Tibial artery (tissue), 4 donors: Measurements from ENCODE around the gene MAP1LC3C.

Source experiments
- DNase-seq, 2 donors: peaks; one replicate each; pipeline ENCODE4 v3.0.0-alpha.2; 2019
- H3K27ac ChIP-seq, 2 donors: fragments of 200-600 bp; sonication (generic) in 1 of 2; 1 replicate in 1 of 2; 2 replicates in 1 of 2; pipeline ENCODE4 v1.5.1; 2018 to 2019; ENCODE audit warnings: mild to moderate bottlenecking in 1 of 2
- H3K27me3 ChIP-seq, 2 donors: fragments of 200-600 bp; sonication (generic) in 1 of 2; one replicate each; pipeline versions ENCODE4 v1.5.1 to v1.6.0; 2016 to 2019
- H3K36me3 ChIP-seq, 3 donors: fragments of 200-600 bp; sonication (generic) in 2 of 3; one replicate each; pipeline ENCODE4 v1.5.1; 2016 to 2019; ENCODE audit warnings: mild to moderate bottlenecking in 2 of 3
- H3K4me1 ChIP-seq, 4 donors: fragments of 200-600 bp; sonication (generic) in 2 of 4; 1 replicate in 3 of 4; 2 replicates in 1 of 4; pipeline ENCODE4 v1.5.1; 2016 to 2019
- H3K4me3 ChIP-seq, 2 donors: fragments of 200-600 bp; sonication (generic) in 1 of 2; 1 replicate in 1 of 2; 2 replicates in 1 of 2; pipeline ENCODE4 v1.5.1; 2018 to 2019; ENCODE audit warnings: mild to moderate bottlenecking in 2 of 2
- H3K9me3 ChIP-seq, 3 donors: fragments of 200-600 bp; sonication (generic) in 1 of 3; one replicate each; pipeline ENCODE4 v1.5.1; 2016 to 2019
- intact Hi-C: fragments of 100-400 bp; cut with DNase I; formaldehyde crosslinking; loops from one replicate; pipeline ENCODE4 v1.15.0; 2023; ENCODE audit warnings: low total_unique reads
- TF ChIP-seq, protein P1 (sequence below), 2 experiments: fragments of 200-600 bp in 1 of 2; fragments of 450-650 bp in 1 of 2; IDR thresholded peaks; one replicate each; pipeline ENCODE4 v1.5.1; 2017 to 2019; ENCODE audit warnings: antibody characterized with exemption in 2 of 2, mild to moderate bottlenecking in 1 of 2, moderate library complexity in 1 of 2

Gene MAP1LC3C

DNA sequence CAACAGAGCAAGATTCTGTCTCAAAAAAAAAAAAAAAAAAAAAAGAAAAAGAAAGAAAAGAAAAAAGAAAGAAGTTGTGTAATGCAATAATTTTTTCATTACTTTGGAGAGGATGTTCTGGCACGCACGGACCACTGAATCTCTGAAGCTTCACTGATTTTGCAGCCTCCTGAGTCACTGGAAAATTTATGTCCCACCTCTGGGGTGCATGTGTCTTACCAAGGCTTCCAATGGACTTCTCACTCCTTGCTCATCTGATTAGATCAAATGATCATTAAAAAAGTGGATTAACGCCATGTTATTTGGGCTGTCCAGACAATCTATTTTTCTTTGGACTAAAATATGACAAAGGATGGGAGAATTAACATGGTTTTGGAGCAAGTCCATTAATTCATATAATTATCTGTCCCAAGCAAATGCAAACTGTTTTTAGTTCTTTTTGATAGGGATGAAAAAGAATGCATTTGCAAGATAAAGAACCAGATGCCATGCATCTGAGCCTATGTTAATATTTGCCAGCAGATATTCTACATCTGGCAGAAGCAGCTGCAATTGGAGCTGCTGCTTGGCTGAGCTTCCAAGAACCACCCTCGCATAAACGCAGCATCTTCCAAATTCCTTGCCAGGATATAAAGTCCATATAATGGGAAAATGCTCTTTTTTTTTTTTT lies 10.1 kb upstream of the MAP1LC3C start:
- intact Hi-C loops = no loop called here
- TF ChIP-seq, protein P1, sequence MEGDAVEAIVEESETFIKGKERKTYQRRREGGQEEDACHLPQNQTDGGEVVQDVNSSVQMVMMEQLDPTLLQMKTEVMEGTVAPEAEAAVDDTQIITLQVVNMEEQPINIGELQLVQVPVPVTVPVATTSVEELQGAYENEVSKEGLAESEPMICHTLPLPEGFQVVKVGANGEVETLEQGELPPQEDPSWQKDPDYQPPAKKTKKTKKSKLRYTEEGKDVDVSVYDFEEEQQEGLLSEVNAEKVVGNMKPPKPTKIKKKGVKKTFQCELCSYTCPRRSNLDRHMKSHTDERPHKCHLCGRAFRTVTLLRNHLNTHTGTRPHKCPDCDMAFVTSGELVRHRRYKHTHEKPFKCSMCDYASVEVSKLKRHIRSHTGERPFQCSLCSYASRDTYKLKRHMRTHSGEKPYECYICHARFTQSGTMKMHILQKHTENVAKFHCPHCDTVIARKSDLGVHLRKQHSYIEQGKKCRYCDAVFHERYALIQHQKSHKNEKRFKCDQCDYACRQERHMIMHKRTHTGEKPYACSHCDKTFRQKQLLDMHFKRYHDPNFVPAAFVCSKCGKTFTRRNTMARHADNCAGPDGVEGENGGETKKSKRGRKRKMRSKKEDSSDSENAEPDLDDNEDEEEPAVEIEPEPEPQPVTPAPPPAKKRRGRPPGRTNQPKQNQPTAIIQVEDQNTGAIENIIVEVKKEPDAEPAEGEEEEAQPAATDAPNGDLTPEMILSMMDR (IDR thresholded peaks at IDR 0.05) = no peak
- Histone ChIP-seq H3K4me1 (no peaks in the 10 kb centered on the region), H3K4me3 (no peak overlapping the region), H3K27me3 (no peaks in the 10 kb centered on the region), H3K36me3 (no peaks in the 10 kb centered on the region), H3K9me3 (no peaks in the 10 kb centered on the region), H3K27ac (no peak overlapping the region)
- DNase-seq = no peak

- no peak overlapping the region for H3K4me3 ChIP-seq
- intact Hi-C loops = no loop called here
- no peaks in the 10 kb centered on the region for H3K9me3 ChIP-seq
- TF ChIP-seq, protein P1 (IDR thresholded peaks at IDR 0.05) = no peak
- H3K27ac ChIP-seq = no peak overlapping the region
- no peaks in the 10 kb centered on the region for H3K36me3 ChIP-seq
- H3K4me1 ChIP-seq = no peaks in the 10 kb centered on the region
- H3K27me3 ChIP-seq = no peaks in the 10 kb centered on the region
- DNase-seq = no peak
These were observed 8.1 kb upstream of the MAP1LC3C start for GRCh38 chr1:242006976-242007375.

DNA sequence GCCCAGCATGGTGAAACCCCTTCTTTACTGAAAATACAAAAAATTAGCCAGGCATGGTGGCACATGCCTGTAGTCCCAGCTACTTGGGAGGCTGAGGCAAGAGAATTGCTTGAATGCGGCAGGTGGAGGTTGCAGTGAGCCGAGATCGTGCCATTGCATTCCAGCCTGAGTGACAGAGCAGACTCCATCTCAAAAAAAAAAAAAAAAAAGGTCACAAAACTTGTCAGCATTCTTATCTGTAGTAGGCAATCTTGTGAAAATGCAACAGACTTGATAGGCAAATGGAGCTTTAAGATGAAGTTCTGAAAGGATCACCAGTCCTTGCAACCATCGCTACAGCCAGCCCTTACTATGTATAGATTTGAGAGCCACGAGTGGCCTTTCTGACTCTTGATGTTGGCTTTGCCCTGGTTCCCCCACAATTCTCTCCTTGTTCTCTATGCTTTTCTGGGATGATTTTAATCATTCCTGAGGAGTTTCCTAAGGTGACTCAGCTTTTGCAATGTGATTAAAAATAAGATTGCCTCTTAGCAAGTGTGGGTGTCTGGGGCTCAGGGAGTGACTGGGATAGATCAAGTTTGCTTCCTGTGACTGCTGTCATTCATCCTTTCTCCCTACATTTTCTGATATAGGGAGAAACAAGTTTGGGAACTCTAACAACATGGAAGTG lies 7.1 kb upstream of the MAP1LC3C start:
- Histone ChIP-seq H3K36me3 (no peaks in the 10 kb centered on the region), H3K9me3 (no peaks in the 10 kb centered on the region), H3K4me1 (no peaks in the 10 kb centered on the region), H3K27ac (no peak overlapping the region), H3K4me3 (no peak overlapping the region), H3K27me3 (no peaks in the 10 kb centered on the region)
- intact Hi-C loops = no loop called here
- no peak for DNase-seq
- TF ChIP-seq, protein P1 (IDR thresholded peaks at IDR 0.05) = no peak

DNA sequence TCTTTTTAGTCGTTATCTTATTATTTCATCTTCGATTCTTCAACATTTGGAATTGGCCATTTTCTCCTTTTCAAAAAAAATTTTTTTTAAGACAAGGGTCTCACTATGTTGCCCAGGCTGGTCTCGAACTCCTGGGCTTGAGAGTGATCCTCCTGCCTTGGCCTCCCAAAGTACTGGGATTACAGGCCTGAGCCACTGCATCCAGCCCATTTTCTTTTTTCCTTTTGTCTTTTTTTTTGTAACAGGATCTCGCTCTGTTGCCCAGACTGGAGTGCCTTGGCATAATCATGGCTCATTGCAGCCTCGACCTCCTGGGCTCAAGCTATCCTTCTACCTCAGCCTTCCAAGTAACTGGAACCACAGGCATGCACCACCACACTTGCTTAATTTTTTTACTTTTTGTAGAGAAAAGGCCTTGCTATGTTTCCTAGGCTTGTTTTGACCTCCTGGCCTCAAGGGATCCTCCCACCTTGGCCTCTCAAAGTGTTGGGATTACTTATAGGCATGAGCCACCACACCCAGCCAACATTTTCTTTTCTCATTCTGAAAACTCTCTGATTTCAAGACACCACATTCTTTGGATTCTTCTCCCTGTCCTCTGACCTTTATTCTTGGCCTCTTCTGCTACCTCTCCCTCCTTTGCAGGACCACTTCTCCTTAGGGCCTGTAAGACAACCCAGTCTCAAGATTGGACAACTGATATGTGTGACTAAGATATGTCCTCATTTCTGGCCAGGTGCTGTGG lies 6.0 kb upstream of the MAP1LC3C start:
- TF ChIP-seq, protein P1 (IDR thresholded peaks at IDR 0.05) = no peak
- Histone ChIP-seq H3K4me1 (no peaks in the 10 kb centered on the region), H3K27ac (no peak overlapping the region), H3K27me3 (peaks cover 0 to 6% of the 10 kb centered on the region in 2 donors), H3K4me3 (no peak overlapping the region), H3K36me3 (no peaks in the 10 kb centered on the region), H3K9me3 (no peaks in the 10 kb centered on the region)
- intact Hi-C loops = no loop called here
- DNase-seq = no peak

GRCh38 chr1:242002510-242002909 lies 3.6 kb upstream of the MAP1LC3C start:
- Histone ChIP-seq H3K27ac (no peak overlapping the region), H3K4me1 (no peaks in the 10 kb centered on the region), H3K27me3 (peaks cover 0 to 6% of the 10 kb centered on the region in 2 donors), H3K4me3 (no peak overlapping the region), H3K9me3 (no peaks in the 10 kb centered on the region), H3K36me3 (no peaks in the 10 kb centered on the region)
- no peak for DNase-seq
- TF ChIP-seq, protein P1 (IDR thresholded peaks at IDR 0.05) = no peak
- intact Hi-C loops = no loop called here
